CMK (cell line): ENCODE data around the gene ZBTB1.
A peak's percentile ranks its signal among the peaks of the same experiment; 100 is the strongest.
"Not testable (repeated sequence)": the region's sequence is repeated elsewhere in the genome, so short reads cannot be mapped to it uniquely, and the experiment has no call there.

ENCODE experiments used
- DNase-seq: peaks from one replicate; pipeline ENCODE4 v3.0.0-alpha.2; 2010; ENCODE audit warnings: low read depth

The ZBTB1 gene

DNA sequence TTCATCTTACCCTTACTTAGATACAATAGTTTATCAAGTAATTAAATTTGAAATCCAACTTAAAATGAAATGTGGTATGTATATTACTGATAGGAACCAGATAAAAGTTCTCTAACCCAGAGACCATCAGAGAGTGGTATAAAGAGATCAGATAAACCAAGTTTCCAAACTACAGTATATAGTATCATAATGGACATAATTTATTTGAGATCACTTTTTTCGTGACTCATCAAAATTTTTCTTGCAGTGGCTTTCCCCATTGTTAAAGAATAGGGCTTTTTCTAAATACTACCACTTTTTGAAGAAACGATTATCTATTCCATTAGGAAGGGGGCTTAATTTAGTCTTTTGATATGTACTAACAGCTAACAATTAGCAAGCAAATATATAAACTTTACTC is 20.8 kb downstream of the ZBTB1 start:
- no peak for DNase-seq

DNA sequence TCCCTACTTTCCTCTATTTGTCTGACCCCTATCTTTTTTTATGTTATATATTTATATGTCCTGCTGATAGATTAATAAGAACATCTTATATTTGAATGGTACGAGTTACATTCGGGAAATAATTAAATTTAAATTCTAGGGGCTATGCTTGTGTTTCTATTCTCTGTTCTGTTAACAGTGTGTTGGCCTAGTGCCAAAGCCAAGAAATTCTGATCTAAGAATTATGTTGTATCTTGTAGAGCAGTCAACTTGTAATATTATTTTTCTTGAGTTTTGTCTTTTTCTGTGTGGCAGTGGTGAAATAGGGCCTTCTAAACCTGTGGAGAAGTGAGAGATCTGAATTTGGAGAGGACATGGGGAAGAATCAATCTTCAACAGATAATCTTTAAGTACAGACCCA is 27.0 kb downstream of the ZBTB1 start:
- no peak for DNase-seq

DNA sequence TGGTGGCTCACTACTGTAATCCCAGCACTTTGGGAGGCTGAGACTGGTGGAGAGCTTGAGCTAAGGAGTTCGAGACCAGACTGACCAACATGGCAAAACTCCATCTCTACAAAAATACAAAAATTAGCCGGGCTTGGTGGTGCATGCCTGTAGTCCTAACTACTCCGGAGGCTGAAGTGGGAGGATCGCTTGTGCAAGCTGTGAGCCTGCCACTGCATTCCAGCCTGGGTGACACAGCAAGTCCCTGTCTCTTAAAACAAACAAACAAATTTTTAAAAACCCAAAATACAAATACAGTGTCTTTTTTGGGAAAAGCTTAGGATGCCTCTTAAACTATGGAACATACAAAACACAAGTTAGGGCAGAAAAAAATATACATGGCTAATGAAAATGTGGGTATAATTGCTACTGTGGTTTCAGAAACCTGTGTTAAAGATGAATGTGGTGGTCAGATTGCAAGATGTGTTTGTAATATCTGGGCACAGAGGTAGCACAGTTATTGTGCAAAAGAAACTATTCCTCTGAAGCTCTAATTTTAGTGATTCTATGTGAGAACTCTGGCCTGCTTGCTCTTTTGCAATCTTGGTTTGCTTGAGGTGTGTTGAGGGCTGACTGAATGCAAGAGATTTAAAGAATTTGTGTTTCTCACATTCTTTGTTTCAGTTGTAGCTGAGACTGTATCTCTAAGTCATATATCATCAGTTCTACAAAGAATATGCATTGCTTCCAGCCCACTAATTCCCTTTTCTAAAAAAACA is 32.1 kb downstream of the ZBTB1 start:
- no peak for DNase-seq

DNA sequence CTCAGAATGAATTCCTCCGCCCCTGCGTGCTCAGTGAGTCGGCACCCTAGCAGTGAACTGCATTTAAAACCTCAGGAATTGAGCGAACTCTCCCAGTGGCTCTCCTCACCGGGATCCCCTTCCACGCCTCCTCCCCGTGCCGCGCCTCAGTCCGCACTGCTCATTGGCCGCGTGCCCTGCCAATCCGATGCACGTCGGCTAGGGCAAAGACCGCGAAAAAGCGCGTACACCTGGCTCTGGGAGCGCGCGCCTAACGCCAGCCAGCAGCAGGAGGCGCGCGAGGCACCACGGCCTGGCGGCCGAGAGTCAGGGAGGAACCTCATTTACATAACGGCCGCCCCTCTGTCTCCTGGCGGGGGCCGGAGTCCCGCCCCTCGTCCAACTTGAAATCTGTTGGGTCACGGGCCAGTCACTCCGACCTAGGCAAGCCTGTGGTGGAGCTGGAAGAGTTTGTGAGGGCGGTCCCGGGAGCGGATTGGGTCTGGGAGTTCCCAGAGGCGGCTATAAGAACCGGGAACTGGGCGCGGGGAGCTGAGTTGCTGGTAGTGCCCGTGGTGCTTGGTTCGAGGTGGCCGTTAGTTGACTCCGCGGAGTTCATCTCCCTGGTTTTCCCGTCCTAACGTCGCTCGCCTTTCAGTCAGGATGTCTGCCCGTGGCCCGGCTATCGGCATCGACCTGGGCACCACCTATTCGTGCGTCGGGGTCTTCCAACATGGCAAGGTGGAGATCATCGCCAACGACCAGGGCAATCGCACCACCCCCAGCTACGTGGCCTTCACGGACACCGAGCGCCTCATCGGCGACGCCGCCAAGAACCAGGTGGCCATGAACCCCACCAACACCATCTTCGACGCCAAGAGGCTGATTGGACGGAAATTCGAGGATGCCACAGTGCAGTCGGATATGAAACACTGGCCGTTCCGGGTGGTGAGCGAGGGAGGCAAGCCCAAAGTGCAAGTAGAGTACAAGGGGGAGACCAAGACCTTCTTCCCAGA is 35.9 kb downstream of the ZBTB1 start, which contains the start of gene HSPA2:
Gene HSPA2 (plus strand): TSS at position 534 of the 995 bp plus-strand sequence. CDS start 109 bp downstream, at position 643.
- DNase-seq = peak; percentile 93

DNA sequence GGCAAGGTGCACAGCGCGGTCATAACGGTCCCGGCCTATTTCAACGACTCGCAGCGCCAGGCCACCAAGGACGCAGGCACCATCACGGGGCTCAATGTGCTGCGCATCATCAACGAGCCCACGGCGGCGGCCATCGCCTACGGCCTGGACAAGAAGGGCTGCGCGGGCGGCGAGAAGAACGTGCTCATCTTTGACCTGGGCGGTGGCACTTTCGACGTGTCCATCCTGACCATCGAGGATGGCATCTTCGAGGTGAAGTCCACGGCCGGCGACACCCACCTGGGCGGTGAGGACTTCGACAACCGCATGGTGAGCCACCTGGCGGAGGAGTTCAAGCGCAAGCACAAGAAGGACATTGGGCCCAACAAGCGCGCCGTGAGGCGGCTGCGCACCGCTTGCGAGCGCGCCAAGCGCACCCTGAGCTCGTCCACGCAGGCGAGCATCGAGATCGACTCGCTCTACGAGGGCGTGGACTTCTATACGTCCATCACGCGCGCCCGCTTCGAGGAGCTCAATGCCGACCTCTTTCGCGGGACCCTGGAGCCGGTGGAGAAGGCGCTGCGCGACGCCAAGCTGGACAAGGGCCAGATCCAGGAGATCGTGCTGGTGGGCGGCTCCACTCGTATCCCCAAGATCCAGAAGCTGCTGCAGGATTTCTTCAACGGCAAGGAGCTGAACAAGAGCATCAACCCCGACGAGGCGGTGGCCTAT is 36.8 kb downstream of the ZBTB1 start:
- no peak for DNase-seq

DNA sequence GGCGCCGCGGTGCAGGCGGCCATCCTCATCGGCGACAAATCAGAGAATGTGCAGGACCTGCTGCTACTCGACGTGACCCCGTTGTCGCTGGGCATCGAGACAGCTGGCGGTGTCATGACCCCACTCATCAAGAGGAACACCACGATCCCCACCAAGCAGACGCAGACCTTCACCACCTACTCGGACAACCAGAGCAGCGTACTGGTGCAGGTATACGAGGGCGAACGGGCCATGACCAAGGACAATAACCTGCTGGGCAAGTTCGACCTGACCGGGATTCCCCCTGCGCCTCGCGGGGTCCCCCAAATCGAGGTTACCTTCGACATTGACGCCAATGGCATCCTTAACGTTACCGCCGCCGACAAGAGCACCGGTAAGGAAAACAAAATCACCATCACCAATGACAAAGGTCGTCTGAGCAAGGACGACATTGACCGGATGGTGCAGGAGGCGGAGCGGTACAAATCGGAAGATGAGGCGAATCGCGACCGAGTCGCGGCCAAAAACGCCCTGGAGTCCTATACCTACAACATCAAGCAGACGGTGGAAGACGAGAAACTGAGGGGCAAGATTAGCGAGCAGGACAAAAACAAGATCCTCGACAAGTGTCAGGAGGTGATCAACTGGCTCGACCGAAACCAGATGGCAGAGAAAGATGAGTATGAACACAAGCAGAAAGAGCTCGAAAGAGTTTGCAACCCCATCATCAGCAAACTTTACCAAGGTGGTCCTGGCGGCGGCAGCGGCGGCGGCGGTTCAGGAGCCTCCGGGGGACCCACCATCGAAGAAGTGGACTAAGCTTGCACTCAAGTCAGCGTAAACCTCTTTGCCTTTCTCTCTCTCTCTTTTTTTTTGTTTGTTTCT is 37.6 kb downstream of the ZBTB1 start:
- no peak for DNase-seq

DNA sequence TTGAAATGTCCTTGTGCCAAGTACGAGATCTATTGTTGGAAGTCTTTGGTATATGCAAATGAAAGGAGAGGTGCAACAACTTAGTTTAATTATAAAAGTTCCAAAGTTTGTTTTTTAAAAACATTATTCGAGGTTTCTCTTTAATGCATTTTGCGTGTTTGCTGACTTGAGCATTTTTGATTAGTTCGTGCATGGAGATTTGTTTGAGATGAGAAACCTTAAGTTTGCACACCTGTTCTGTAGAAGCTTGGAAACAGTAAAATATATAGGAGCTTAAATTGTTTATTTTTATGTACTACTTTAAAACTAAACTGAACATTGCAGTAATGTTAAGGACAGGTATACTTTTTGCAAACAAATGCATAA is 38.2 kb downstream of the ZBTB1 start:
- DNase-seq = no peak

DNA sequence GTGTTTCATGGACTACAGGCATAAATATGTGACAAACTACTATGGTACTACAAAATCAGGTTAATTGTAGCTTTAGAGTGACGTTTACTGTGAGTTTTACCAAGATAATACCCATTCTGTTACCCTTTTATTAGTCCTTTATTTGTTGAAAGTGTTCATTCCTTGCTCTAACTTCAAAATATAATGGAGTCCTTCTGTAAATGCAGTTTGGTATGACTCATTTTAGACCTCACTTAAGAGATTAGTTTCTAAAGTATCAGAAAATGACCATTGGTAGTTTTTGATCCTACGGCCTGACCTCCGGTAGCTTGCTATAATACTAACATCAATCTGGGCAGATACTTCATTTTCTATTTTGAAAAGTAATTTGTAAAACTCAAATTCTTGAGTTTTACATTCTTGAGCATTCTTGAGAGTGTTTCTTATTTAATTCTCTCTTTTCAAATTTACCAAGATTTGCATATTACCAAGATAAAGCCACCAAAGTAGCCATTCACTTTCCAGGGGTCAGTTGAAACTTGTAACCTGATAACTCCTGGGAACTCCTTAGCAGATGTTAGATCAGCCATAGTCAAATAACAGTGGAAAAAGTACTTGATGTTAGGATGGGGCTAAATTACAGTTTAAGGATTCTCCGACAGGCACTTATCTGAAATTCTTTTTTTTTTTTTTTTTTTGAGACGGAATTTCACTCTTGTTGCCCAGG is 40.2 kb downstream of the ZBTB1 start:
- DNase-seq = no peak

DNA sequence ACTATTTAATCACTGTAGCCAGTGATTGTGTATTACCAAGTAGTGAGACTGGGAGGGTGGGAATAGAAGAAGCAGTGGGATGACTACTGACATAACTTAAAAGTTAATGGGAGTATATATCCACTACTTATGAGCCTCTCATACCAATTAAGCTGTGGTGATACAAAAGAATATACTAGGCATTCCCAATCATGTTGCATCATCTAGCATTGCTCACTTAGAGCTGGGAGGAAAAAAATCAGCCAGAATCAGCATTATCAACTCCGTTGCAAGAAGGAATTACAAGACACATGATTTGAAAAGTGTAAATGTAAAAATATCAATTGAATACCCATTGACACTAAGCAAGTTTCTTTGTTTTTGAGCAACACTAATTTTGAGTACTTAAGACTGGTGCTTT is 44.4 kb downstream of the ZBTB1 start:
- DNase-seq = no peak

DNA sequence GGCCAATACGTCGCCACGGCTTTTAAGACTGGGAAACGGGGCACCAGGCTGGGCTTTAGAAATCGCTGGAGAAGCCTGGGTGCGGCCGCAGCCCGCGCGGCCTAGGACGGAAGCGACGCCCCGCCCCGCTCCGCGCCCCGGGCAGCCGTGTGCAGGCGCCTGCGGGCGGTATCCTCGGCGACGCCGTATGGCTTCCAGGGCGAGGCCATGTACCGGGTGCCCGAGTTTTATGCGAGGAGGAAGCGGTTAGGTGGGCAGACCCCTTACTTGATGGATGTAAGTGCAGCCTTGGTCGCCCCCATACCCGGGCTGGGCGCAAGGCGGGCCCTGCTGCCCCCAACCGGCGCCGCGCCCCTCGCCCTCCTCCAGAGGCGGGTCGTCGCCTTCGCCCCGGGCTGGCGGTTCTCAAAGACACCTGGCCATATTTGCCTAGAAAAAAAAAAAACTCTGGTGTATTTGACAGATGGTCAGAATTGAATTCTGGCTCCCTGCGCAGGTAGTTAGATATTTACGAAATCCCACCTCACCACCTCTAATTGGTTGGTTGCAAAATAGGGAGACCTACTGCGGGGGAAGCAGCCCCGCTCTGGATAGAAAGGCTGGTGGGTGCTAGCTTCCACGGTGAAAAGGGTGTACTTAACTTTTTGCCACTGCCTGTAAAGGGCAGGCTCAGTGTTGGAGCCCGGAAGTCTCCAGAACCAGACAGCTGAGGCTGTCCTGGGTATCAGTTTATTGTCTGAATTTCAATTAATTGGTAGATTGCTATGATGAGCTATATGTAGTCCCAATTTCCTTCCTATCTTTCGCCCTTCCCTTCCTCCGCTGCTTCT is 45.4 kb downstream of the ZBTB1 start, which contains the start of gene PPP1R36:
Gene PPP1R36 (plus strand): TSS at position 171 of the 830 bp plus-strand sequence. CDS start 37 bp downstream, at position 208.
- DNase-seq = no peak

DNA sequence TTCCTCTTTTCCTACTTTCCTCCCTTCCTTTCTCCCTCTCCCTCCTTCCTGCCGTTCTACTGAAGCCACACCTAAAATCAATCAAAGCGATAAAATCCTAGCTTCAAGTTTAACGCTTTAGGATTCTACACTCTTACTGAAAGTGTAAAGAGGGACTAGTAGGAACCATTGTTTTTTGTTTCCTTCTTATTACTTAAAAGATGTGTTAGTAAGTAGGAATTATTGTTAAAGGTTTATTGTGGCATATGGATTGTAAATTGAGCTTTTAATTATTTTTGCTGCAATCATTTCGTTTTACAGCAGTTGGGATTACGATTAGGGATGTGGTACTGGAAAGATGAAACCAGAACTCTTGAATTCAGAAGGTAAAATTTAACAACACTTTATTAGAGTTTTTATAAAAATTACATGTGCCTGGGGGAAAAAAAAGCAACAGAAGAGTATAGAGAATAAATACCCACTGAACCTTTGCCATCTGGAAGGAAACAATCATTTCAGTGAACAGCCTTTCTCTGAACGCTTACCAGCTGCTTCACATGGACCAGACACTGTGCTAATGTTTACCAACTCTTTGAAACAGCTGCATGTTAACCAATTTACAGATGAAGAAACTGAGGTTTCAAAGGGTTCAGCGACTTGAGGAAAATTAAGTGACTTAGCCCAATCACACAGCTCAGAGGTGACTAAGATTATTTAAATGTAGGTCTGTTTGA is 46.2 kb downstream of the ZBTB1 start:
- DNase-seq = no peak

DNA sequence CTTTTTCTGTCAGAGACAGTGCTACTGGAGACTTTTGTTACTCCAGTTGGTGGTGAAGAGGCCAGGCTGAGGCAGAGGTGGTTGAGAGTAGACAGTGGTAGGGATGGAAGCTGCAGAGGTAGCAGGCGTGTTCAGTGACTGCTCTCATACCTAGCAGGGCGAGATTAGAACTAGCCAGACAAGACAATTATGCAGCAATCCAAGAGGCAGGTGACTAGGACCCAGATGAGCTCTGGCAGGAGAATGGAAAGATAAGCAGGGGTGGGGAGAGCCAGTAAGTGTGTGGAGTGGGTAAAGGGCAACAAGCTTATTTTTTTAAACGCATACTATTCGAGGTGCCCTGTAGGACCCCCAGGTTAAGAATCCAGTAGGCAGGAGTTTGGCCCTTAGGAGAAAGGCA is 50.0 kb downstream of the ZBTB1 start:
- no peak for DNase-seq

DNA sequence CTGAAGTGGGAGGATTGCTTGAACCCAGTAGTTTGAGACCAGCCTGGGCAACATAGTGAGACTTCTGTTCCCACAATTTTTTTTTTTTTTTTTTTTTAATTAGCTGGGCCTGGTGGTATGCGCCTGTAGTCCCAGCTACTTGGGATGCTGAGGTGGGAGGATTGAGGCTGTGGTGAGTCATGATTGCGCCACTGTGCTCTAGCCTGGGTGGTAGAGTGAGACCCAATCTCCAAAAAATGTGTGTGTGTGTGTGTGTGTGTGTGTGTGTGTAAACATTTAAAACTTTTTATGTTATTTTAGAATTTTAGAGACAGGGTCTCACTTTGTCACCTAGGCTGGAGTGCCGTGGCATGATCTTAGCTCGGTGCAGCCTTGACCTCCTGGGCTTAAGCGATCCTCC is 52.0 kb downstream of the ZBTB1 start:
- DNase-seq = no peak

DNA sequence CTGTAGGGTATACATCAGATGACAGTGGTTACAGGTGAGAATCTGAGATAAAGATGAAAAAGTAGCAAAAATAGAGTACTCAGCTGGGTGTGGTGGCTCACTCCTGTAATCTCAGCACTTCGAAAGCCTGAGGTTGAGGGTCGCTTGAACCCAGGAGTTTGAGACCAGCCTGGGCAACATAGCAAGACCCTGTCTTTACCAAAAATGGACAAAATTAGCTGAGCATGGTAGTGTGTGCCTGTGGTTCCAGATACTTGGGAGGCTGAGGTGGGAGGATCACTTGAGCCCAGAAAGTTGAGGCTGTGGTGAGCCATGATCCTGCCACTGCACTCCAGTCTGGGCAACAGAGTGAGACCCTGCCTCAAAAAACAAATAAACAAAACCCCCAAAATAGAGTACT is 53.6 kb downstream of the ZBTB1 start:
- DNase-seq = not testable (repeated sequence)

DNA sequence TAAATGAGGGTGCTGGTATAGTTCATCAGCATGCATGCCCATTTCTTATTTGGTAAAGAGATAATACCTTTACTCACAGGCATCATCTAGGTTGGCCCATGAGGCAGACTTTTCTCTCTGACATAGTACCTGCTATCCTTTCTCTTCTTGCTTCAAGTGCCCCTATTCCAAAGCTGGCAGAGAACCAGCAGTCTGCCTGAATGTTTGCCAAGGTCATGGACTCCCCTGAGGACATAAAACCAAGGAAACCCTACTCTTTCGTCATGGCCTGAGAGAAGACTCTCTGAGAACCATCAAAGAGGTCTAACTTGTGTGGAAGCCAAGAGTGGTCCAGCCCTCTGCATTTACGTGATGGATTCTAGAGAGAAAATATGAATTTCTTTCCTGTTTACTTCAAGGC is 57.1 kb downstream of the ZBTB1 start:
- DNase-seq = no peak

DNA sequence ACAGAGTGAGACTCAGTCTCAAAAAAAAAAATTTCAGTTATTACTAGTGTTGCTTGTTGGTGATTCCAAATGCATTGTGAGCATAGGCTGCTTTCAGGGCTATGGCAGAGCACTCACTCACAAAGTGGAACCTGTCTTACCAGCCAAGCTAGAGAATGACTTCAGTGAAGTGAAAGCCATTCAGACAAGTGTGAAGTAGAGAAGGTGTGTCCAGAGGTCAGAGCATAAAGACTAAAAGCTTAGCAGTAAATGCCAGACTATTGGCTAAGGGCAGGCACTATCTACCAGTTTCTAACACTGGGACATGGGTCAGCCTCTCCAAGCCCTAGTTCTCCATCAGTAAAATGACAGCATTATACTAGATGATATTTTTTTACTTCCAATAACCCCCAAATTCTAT is 57.9 kb downstream of the ZBTB1 start:
- no peak for DNase-seq

DNA sequence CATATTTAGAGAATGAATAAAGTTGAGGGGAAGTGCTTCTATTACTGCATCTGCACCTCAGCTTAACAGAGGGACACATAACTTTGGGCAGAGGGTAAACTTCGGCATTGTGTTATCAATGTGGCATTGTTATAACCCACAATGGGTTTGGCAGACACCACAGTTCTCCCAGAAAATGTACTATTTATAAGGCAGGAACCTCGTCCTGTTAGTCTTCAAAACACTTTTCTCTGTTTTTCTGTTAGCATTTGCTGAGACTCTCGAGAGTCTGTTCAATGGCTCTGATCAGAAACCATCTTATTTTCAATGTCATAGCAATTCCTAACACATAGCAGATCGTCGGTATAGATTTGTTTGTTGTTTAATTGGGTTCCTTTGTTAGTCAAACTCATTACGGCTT is 59.1 kb downstream of the ZBTB1 start:
- no peak for DNase-seq

DNA sequence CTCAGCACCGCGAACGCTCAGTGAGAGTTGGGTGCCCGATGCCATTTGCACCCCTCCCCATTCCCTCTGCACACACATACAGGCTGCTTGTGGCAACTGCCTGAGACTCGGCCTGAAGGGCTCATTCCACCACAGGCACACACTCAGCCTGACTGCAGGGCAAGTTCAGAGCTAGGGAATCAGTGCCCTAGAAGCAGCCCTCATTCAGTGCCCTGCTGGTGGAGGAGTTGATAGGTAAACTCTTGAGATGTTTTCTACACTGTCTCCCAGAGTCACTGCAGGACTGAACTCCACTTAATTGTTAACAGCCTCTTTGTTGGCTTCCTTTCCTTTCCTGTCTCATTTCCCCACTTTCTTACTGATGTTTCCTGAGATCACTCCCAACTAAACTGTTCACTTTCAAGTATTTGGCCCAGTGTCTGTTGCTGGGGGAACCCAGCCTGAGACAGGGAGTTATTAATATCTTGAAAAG is 62.1 kb downstream of the ZBTB1 start:
- no peak for DNase-seq

DNA sequence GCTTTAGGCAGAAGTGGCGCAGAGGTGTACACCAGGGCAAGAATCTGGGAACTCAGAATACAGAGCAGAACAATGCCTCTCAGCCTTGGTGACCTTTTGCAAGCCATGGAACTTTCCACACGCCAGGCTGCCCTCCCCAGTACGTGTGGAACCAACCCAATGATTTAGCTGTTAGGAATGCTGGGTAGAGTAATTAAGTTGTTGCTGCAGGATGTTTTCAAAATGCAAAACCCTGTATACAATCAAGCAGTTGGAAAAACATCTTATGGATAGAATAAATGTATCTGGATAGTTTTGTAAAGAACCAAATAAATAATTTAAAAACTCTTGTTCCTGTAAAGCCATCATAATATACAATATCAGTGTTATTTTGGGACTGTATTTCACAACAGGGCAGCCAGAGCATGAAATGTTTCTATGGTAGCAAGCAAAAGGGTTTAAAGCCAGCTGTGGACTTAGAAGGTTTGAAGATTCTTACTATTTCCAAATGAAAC is 64.6 kb downstream of the ZBTB1 start:
- no peak for DNase-seq
